OCI-LY3 (cell line): ENCODE measurements around the gene RPP25L.

Source experiments
- H2AFZ ChIP-seq: fragments of 200-600, 300-600 bp; shearing (Covaris generic); 2 replicates; pipeline ENCODE4 v1.6.0; 2014; ENCODE audit warnings: antibody characterized with exemption, low read depth, low read length
- H3K27ac ChIP-seq: fragments of 200-600, 300-600 bp; sonication (generic); 2 replicates; pipeline ENCODE4 v1.5.1; 2014; ENCODE audit warnings: mild to moderate bottlenecking, low read length, moderate library complexity, mixed read lengths
- H3K27me3 ChIP-seq: fragments of 200-600, 300-600 bp; sonication (generic); 2 replicates; pipeline ENCODE4 v1.6.1; 2014; ENCODE audit warnings: low read depth, low read length, mixed read lengths
- H3K36me3 ChIP-seq: fragments of 200-600, 300-600 bp; sonication (generic); replicated peaks from 2 replicates; pipeline ENCODE3; 2014; ENCODE audit warnings: low read depth, low read length, mixed read lengths
- H3K4me1 ChIP-seq: fragments of 300-600, 200-600 bp; sonication (generic); 2 replicates; pipeline ENCODE4 v1.6.1; 2014; ENCODE audit warnings: low read length, mixed read lengths
- H3K4me2 ChIP-seq: fragments of 200-600, 300-600 bp; sonication (generic); 2 replicates; pipeline ENCODE4 v1.6.1; 2014; ENCODE audit warnings: low read length, mixed read lengths
- H3K4me3 ChIP-seq: fragments of 300-600, 200-600 bp; sonication (generic); 2 replicates; pipeline ENCODE4 v1.5.1; 2014; ENCODE audit warnings: antibody characterized with exemption, mild to moderate bottlenecking, low read length, moderate library complexity
- H3K79me2 ChIP-seq: fragments of 300-600, 200-600 bp; shearing (Covaris generic); 2 replicates; pipeline ENCODE4 v1.6.1; 2014; ENCODE audit warnings: mild to moderate bottlenecking, low read length, mixed read lengths
- H3K9ac ChIP-seq: fragments of 300-600, 200-600 bp; shearing (Covaris generic); 2 replicates; pipeline ENCODE4 v1.6.0; 2014; ENCODE audit warnings: mild to moderate bottlenecking, low read length, moderate library complexity
- H3K9me3 ChIP-seq: fragments of 200-600, 300-600 bp; shearing (Covaris generic); 2 replicates; pipeline ENCODE4 v1.6.1; 2014; ENCODE audit warnings: low read length, mixed read lengths; ENCODE audit not compliant: insufficient read depth
- H4K20me1 ChIP-seq: fragments of 200-600, 300-600 bp; sonication (generic); 2 replicates; pipeline ENCODE4 v1.6.1; 2016; ENCODE audit warnings: low read length, mixed read lengths; ENCODE audit not compliant: insufficient read depth
- EZH2phosphoT487 ChIP-seq: fragments of 200-600 bp; shearing (Covaris generic); IDR thresholded peaks from 2 replicates; pipeline ENCODE4 v1.6.1; 2018; ENCODE audit warnings: antibody characterized with exemption, mixed run types, low read depth
- TF ChIP-seq, protein P1 (sequence below): fragments of 200-600, 300-600 bp; sonication (generic); IDR thresholded peaks from 2 replicates; pipeline ENCODE4 v1.5.1; 2014; ENCODE audit warnings: antibody characterized with exemption, low read length, low read depth

Gene RPP25L

DNA sequence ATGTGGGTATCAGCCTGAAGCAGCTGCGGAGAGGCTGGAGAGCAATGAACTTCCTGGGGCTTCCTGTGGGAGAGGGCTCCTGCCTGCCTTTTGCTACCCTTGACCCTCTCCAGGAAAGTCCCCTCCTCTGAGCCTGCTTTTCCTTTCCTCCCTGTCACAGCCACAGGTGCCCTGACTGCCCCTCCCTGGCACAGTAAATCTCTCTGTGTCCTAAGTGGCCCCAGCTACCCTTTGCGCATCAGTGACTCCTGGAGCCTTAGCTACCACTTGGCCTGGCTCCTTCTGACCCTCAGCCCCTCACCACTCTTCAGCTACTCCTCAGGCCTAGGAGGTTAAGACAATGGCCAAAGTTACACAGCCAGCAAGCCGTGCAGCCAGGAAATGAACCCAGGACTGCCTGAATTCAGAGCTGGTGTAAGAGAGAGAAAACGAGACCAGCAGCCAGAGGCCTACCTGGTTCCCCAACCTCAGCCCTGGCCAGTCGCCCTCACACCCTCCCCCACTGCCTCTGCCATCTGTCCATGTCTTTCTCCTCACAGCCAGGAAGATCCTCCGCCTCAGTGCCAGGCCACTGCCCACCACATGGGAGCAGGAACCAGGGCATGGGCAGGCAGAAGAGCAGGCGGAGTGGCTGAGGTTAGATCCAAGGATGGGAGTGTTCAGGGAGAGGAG lies 41.0 kb downstream of the RPP25L start:
- Histone ChIP-seq H4K20me1 (no peaks in the 10 kb centered on the region), H3K27me3 (no peaks in the 10 kb centered on the region), H2AFZ (peak overlapping the region; percentile 73; the same call in 1 of the 2 replicates), H3K9me3 (no peaks in the 10 kb centered on the region), H3K27ac (peak overlapping the region; percentile 52; the same call in 1 of the 2 replicates), H3K4me2 (peak overlapping the region; percentile 59), H3K79me2 (no peaks in the 10 kb centered on the region), H3K9ac (peak overlapping the region; percentile 48; the same call in 1 of the 2 replicates), H3K4me1 (peaks cover 47% of the 10 kb centered on the region), H3K4me3 (no peak overlapping the region; the same call in 1 of the 2 replicates), H3K36me3 (no peaks in the 10 kb centered on the region)
- TF ChIP-seq EZH2phosphoT487 = no peak
- TF ChIP-seq, protein P1, sequence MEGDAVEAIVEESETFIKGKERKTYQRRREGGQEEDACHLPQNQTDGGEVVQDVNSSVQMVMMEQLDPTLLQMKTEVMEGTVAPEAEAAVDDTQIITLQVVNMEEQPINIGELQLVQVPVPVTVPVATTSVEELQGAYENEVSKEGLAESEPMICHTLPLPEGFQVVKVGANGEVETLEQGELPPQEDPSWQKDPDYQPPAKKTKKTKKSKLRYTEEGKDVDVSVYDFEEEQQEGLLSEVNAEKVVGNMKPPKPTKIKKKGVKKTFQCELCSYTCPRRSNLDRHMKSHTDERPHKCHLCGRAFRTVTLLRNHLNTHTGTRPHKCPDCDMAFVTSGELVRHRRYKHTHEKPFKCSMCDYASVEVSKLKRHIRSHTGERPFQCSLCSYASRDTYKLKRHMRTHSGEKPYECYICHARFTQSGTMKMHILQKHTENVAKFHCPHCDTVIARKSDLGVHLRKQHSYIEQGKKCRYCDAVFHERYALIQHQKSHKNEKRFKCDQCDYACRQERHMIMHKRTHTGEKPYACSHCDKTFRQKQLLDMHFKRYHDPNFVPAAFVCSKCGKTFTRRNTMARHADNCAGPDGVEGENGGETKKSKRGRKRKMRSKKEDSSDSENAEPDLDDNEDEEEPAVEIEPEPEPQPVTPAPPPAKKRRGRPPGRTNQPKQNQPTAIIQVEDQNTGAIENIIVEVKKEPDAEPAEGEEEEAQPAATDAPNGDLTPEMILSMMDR = no peak

DNA sequence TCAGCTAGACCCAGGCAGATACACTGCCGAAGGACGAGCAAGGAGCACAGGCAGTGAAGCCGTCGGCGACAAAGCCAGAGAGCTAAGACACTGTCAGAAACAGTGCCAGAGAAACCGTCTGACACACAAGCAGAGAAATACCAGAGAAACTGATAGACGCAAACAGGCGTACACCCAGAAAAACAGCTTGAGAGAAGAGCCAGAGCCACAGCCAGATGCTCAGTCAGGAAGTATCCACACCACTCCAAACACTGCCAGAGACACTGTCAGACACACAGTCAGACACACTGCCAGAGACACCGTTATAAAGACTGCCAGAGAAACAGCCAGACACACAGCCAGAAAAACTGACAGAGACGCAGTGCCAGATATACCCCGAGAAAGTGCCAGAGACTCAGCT lies 41.5 kb downstream of the RPP25L start:
- Histone ChIP-seq H3K9me3 (no peaks in the 10 kb centered on the region), H3K27me3 (no peaks in the 10 kb centered on the region), H3K4me2 (peak overlapping the region; percentile 59; the same call in 1 of the 2 replicates)

DNA sequence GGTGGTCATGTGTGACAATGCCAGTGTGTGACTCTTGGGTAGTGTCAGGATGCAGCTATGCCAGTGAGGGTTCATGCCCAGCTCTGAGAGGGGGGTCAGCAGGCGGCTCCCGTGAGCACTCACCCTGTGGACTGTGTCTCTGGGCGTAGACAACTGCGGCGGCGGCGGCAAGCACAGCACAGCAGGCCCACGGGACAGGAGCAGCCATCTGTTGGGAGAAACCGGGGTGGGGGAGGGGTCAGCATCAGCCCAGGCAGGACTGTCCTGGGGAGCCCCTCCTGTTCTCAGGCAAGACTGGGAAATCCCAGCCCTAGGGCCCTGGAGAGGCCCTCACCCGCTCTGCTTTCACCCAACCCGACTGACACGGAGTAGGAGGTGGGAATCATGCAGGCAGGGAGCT lies 43.1 kb downstream of the RPP25L start:
- Histone ChIP-seq H3K27ac (no peak overlapping the region), H2AFZ (no peak overlapping the region), H3K4me2 (no peak overlapping the region), H3K4me3 (no peak overlapping the region), H3K79me2 (no peaks in the 10 kb centered on the region), H3K27me3 (no peaks in the 10 kb centered on the region), H3K4me1 (peaks cover 56% of the 10 kb centered on the region), H3K9ac (no peak overlapping the region), H3K36me3 (no peaks in the 10 kb centered on the region), H3K9me3 (no peaks in the 10 kb centered on the region), H4K20me1 (no peaks in the 10 kb centered on the region)
- TF ChIP-seq, protein P1 = no peak
- TF ChIP-seq EZH2phosphoT487 = no peak

More for the DNA sequence above, 41.5 kb downstream of the RPP25L start:
- Histone ChIP-seq H3K36me3 (no peaks in the 10 kb centered on the region), H2AFZ (no peak overlapping the region), H3K9ac (peak overlapping the region; percentile 48; the same call in 1 of the 2 replicates), H3K4me1 (peaks cover 49% of the 10 kb centered on the region), H3K4me3 (no peak overlapping the region), H3K79me2 (no peaks in the 10 kb centered on the region), H3K27ac (peak overlapping the region; percentile 52; the same call in 1 of the 2 replicates), H4K20me1 (no peaks in the 10 kb centered on the region)
- TF ChIP-seq, protein P1 = no peak
- no peak for TF ChIP-seq EZH2phosphoT487

DNA sequence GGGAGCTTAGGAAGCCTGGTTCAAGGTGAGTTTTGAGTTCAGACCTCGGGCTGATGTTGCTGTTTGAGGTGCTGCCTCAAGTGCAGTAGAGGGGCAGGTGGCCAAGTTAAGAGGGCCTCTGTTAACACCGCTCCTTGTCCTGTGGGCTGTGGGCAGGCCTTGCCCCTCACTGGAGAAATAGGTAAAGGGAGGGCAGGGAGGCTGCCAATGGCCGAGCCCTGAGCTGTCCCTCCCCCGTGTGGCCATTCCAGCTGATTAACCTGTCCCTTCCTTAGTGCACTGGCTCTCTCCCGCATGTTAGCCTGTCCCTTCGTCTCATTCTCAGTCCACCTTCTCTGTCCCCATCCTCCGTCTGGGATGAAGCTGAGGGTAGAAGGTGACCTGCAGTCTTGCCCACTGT lies 43.8 kb downstream of the RPP25L start:
- H3K27me3 ChIP-seq = no peaks in the 10 kb centered on the region
- no peak overlapping the region for H3K9ac ChIP-seq
- H4K20me1 ChIP-seq = no peaks in the 10 kb centered on the region
- H3K4me2 ChIP-seq = no peak overlapping the region
- H3K4me1 ChIP-seq = peaks cover 62% of the 10 kb centered on the region
- H2AFZ ChIP-seq = no peak overlapping the region
- no peak overlapping the region for H3K27ac ChIP-seq
- TF ChIP-seq EZH2phosphoT487 = no peak
- TF ChIP-seq, protein P1 = no peak
- H3K36me3 ChIP-seq = no peaks in the 10 kb centered on the region
- no peaks in the 10 kb centered on the region for H3K79me2 ChIP-seq
- H3K9me3 ChIP-seq = no peaks in the 10 kb centered on the region
- no peak overlapping the region for H3K4me3 ChIP-seq
